ENCODE measurements around the gene NSD2.

Gene NSD2

DNA sequence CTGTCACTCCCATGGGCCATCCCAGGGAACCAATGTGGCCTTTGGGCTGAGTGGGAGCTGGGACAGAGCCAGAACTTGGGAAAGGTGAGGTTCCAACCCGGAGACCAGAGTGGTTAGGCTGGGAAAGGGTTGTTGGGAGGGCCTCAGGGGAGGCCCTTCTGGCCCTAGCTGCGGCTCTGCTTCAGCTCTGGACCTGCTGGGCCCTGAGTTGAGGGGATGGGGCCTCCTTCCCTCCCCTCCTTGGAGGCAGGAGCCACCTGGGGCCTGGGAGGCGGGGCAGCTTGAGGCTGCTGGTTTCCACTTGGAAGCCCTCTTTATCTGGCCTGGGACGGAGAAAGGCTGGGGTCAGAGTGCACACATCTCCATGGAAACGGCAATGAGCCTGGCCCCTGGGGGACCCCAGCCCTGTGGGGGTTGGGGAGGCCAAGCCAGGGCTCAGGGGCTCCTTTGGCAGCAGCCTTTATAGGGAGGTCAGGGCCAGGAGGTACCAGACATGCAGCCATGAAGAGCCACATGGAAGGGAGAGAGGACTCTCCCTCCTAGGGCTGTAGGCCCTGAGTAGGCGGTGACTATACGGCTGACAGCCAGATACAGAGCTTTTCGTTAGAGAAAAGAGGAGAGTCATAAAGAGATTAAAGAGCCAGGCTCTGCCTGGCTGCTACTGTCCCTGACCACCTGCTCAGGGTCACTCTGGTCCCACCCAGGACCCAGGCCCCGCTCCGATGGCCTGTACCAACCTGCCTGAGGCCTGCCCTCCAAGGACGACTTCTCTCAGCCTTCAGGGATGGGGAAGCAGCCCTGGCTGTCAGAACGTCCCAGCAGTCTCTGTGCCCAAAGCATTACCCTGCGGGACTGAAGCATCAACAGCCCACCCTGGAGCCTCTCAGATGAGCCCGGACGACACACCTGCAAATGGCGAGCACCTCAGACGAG, 6.9 kb upstream of the NSD2 start:
- DNase-seq = no peak

- no peak for DNase-seq
Measured at GRCh38 chr4:1866189-1866661, 5.0 kb upstream of the NSD2 start.

GRCh38 chr4:1868293-1868692, 2.9 kb upstream of the NSD2 start:
- DNase-seq = no peak

DNA sequence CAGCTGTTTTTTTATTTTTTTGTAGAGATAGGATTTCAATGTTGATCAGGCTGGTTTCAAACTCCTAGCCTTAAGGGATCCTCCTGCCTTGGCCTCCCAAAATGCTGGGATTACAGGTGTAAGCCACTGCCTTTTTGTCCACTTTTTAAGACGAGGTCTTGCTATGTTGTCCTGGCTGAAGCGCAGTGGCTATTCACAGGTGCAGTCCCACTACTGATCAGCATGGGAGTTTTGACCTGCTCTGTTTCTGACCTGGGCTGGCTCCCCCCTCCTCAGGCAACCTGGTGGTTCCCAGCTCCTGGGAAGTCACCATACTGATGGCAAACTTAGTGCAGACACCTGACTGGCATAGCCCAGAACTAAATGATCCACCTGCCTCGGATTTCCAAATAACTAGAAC, 2.3 kb upstream of the NSD2 start:
- DNase-seq = no peak

GRCh38 chr4:1869530-1870327, 1.5 kb upstream of the NSD2 start:
- DNase-seq = no peak

DNA sequence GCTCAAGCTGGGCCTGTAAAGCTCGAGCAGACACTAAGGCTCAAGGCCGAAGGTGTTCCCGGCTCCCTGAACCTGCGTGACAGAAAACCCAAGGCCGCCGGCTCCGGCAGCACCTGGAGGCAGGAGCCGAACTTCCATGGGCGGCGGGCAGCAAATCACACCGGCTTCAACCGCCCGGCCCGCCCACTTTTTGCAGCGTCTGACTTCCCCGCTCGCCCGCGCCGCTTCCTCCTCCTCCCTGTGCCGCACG, 940 bp upstream of the NSD2 start:
- peak; percentile 92 for DNase-seq

DNA sequence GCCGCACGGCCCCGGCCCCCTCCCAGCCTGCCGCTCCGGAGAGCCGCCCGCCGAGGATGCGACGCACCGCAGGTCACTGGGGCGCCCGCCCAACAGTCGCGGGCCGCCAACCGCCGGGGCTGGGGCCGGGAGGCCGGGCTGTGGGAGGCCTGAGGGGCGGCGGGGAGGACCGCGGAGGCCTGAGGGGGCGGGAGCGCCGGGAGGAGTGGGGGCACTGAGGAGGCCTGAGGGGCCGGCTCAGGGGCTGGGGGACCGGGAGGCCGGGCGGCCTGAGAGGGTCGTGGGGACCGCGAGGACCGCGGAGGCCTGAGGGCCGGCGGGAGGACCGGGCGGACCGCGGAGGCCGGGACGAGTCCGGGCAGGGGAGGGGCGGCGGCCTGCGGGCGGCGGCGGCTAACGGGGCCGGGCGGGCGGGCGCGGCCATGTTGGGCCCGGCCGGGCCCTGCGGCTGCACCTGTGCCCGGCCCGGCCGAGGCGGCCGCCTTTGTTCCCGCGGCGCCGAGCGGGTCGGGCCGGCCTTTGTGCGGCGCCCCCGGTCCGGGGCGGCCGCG, 353 bp downstream of the NSD2 start:
- peak; percentile 73 for DNase-seq

DNA sequence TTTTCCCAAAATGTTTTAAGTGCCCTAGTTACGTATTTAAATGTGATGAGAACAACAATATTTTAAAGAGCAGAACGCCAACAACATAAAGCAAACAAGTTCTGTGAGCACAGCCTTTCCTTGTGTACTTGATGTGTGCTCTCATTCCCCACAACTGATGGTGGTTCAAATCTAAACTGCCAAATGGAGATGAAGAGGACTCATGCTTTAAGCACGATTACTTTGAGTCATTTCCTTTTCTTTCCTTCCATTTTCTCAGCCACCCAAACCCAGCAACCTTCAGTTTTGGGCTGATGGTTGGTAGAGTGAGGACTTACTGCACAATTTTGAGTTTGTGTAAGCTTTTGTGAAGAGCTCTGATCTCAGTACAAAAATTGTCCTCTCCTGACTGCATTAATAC, 1.7 kb downstream of the NSD2 start:
- DNase-seq = no peak

DNA sequence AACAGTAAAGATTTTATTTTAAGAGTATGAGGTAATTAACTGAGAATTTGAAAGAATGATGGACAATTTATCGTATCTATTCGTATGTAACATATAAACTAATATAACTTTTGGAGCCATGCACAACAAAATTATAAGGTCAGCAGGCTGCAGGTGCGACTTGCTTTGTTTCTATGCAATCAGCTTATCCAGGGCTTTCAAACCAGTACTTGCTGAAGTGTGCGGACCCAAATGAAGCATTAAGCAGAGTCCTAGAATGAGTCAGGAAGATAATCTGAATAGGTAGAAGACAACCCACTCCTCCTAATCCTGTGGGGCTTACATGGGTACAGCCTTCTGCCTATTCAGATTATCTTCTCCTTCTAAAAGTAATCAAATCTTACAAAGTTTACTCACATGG, 2.1 kb downstream of the NSD2 start:
- DNase-seq = no peak

- DNase-seq = no peak
Measured at GRCh38 chr4:1873776-1874175, 2.6 kb downstream of the NSD2 start.

DNA sequence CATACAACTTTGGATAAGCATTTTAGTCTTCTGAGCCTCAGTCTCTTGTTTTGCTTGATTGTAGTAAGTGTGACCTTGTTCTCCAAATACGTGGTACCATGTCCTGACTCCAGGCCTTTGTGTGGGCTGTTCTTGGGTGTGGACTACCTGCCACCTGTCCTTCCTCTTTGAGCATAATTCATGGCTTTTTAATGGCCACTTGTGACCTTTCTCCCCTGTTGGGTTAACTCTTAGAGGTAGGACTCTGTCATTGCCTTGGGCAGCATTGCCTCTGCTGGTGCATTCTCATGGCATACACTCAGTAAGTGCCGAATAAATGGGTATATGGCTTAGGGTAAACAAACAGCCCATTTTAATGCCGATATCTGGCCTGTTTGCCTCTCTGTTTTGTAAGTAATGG, 3.0 kb downstream of the NSD2 start:
- DNase-seq = no peak

DNA sequence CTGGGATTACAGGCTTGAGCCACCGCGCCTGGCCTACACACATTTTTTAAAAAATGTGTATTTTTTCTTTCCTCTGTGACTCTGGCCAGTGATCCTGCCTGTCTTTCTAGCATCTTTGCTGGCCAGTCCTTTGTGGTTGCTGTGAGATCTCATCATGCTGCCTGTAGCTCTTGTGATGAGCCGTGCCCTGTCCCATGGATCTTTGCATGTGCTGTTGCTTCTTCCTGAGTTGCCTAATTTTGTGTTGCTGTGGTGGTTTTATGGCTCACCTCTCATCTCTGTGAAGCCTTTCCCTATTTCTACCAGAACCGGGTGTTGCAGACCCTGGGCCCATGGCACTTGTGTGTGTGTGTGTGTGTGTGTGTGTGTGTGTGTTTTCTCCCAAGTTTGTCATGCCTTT, 8.3 kb downstream of the NSD2 start:
- DNase-seq = no peak

DNA sequence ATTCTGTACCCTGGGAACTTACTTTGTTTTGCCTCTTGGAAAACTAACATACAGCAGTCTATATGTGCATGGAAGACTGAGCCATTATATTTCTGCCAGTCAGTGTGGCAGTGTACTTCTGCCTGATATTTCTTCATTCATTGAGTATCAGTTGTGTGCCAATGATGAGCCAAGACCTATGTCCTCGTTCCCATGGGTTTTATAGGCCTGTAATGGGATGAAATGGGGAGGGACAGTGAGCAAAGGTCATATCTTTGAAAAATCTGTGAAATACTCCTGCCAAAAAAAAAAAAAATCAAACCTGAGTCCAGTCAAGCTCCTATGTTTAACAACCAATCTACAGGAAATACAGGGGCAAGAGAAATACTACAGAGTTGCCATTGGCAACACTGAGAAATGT, 9.1 kb downstream of the NSD2 start:
- no peak for DNase-seq

DNA sequence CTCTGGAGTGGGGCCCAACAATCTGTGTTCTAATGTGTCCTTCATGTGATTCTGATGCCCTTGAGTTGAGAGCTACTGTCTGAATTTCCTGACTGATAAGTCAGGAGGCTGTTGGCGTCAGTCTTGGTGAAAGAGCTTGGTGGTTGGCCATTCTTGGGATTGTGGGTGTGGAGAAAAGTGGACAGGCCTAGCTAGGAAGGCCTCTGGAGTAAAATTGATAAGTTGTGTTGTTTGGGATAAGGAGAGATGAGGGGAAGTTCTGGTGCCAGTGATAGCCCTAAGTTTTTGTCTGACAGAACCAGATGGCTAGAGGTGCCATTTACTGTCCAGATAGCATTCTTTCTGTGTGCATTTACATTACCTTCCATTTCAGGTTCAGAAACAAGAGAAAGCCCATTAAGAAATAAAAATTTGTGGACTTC, 11.7 kb downstream of the NSD2 start:
- DNase-seq = no peak

GRCh38 chr4:1883583-1883982, 12.4 kb downstream of the NSD2 start:
- DNase-seq = no peak

GRCh38 chr4:1885414-1885813, 14.2 kb downstream of the NSD2 start:
- no peak for DNase-seq

DNA sequence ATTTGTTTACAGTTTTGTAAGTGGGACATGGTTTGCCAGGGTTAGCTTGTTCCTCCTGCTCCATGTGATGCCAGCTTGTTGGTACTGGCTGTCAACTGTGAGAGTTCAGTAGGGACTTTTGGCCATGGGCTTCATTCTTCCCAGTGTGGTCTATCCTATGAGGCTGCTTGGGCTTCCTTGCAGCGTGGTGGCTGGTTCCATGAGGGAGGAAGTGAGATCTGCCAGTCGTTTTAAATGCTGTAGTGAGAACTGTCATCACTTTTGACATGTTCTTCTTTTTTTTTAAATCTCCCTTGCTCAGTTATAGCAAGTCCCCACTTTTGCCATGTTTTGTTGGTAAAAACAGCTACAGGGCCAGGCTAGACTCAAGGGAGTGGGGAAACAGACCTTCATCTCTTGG, 15.9 kb downstream of the NSD2 start:
- no peak for DNase-seq

- no peak for DNase-seq
Measured at GRCh38 chr4:1890979-1891570, 19.9 kb downstream of the NSD2 start.

DNA sequence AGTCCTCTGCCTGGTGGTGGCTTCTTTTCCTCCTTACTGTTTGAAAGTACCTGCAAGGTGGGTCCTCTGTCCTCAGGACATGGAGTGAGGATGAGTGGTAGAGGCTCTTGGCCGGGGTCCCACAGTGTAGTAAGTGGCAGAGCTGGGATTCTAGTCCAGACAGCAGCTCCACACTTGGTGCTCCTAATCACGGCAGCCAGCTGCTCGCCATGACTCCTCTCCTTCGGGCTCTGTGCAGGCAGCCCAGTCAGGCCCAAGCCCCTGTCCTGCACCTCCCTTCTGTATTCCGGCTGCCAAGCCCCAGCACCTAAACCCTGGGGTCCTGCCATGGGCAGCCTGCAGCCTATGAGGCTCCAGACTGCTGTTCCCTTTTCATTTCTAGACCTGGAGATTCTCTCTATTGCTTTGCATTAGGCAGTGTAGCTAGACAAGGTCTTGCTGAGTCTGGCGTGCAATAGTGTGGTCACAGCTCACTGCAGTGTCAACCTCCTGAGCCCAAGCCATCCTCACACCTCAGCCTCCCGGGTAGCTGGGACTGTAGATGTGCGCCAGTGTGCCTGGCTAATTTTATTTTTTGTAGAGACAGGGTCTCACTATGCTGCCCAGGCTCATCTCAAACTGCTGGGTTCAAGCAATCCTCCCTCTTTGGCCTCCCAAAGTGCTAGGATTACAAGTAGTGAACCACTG, 24.9 kb downstream of the NSD2 start:
- no peak for DNase-seq

GRCh38 chr4:1896658-1896991, 25.4 kb downstream of the NSD2 start:
- no peak for DNase-seq

DNA sequence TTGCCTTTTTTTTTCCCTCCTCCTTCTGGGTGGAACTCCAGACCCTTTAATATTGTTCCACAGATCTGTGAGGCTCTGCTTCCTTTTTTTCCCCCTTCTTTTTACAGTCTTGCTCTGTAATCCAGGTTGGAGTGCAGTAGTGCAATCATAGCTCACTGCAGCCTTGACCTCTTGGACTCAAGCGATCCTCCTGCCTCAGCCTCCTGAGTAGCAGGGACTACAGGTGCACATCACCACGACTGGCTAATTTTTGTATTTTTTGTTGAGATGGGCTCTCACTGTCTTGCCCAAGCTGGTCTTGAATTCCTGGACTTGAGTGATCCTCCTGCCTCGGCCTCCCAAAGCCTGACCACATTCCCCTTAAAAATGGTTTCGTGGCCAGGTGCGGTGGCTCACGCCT, 26.8 kb downstream of the NSD2 start:
- DNase-seq = no peak

DNA sequence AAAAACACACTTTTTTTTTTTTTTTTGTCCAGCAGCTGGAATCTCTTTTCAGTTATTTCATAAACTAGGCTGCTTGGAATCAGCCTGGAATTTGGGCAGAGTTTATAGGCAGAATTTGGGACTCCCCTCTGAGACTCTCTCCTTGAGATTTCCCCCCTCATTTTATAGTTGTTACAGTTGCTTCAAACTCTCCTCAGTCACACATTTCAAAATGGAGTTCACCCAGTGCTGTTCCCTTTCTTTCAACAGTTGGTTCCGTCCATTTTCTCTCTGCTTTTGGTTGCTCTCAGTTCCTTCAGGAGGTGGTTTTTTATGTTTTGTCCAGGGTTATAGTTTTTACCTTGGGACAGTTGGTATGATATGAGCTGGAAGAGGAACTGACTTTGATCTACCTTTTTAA, 27.5 kb downstream of the NSD2 start:
- no peak for DNase-seq
